Stimulated activated CD4-positive, alpha-beta T cell treated with anti-CD3 and anti-CD28 coated beads, Interleukin-2, amount 100 ng/mL, for 48 hours (primary cell): ENCODE data around the gene XCR1.
A peak's percentile ranks its signal among the peaks of the same experiment; 100 is the strongest.
"Not testable (repeated sequence)": the region's sequence is repeated elsewhere in the genome, so short reads cannot be mapped to it uniquely, and the experiment has no call there.

ENCODE experiments used
- DNase-seq, 2 donors: peaks; one replicate each; pipeline ENCODE4 v3.0.0-alpha.2; 2020

XCR1 gene

GRCh38 chr3:46001178-46001577 is 26.1 kb downstream of the XCR1 start:
- no peak for DNase-seq

- DNase-seq, result no peak
Observed at GRCh38 chr3:45997942-45998341, 29.3 kb downstream of the XCR1 start.

GRCh38 chr3:45997499-45997898 is 29.8 kb downstream of the XCR1 start:
- DNase-seq, result not testable (repeated sequence)

- DNase-seq, result peak; percentile 76 to 83
Observed at GRCh38 chr3:45995236-45996192, 31.8 kb downstream of the XCR1 start, which contains the start of gene FYCO1. TSS of gene FYCO1 (minus strand) at chr3:45995824. CDS start at chr3:45984910, 10,914 bp downstream.

GRCh38 chr3:45994419-45995235 is 32.7 kb downstream of the XCR1 start:
- DNase-seq, result peak in 1 of 2 donors; percentile 9

- DNase-seq, result no peak
Observed at GRCh38 chr3:45993421-45994027, 33.8 kb downstream of the XCR1 start.

GRCh38 chr3:45992821-45993221 is 34.5 kb downstream of the XCR1 start:
- no peak for DNase-seq

- DNase-seq, result no peak
Observed at GRCh38 chr3:45992133-45992729, 35.1 kb downstream of the XCR1 start.

- no peak for DNase-seq
Observed at GRCh38 chr3:45991341-45991740, 35.9 kb downstream of the XCR1 start.

GRCh38 chr3:45990181-45990580 is 37.1 kb downstream of the XCR1 start:
- no peak for DNase-seq

- DNase-seq, result no peak
Observed at GRCh38 chr3:45988804-45989203, 38.5 kb downstream of the XCR1 start.

- DNase-seq, result no peak
Observed at GRCh38 chr3:45988362-45988761, 38.9 kb downstream of the XCR1 start.

- DNase-seq, result no peak
Observed at GRCh38 chr3:45987368-45988291, 39.7 kb downstream of the XCR1 start.

- DNase-seq, result no peak
Observed at GRCh38 chr3:45986303-45986982, 40.8 kb downstream of the XCR1 start.

- no peak for DNase-seq
Observed at GRCh38 chr3:45985532-45986302, 41.6 kb downstream of the XCR1 start.

GRCh38 chr3:45984331-45985312 is 42.7 kb downstream of the XCR1 start:
- DNase-seq, result no peak

GRCh38 chr3:45983770-45984169 is 43.5 kb downstream of the XCR1 start:
- DNase-seq, result no peak

- no peak for DNase-seq
Observed at GRCh38 chr3:45981346-45982074, 45.8 kb downstream of the XCR1 start.
